ENCODE measurements around the gene RAB27B.

DNA sequence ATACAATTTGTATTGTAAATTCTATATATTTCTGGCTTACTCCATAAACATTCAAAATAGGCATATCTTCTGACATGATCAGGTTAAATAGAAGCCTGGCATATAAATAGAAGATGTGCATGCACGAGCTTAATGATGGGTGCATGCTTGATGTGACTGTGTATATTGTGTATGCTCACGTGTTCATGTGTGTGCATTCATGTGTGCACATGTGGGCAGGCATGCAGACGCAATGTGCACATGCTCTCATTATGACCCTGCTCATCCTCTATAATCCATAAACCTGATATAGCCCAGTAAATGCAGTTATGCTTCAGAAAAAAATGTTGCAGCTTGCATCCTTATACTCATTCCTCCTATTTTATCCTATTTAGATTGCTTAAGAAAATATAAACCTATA, 29.2 kb downstream of the RAB27B start:
- TF ChIP-seq, protein P1, sequence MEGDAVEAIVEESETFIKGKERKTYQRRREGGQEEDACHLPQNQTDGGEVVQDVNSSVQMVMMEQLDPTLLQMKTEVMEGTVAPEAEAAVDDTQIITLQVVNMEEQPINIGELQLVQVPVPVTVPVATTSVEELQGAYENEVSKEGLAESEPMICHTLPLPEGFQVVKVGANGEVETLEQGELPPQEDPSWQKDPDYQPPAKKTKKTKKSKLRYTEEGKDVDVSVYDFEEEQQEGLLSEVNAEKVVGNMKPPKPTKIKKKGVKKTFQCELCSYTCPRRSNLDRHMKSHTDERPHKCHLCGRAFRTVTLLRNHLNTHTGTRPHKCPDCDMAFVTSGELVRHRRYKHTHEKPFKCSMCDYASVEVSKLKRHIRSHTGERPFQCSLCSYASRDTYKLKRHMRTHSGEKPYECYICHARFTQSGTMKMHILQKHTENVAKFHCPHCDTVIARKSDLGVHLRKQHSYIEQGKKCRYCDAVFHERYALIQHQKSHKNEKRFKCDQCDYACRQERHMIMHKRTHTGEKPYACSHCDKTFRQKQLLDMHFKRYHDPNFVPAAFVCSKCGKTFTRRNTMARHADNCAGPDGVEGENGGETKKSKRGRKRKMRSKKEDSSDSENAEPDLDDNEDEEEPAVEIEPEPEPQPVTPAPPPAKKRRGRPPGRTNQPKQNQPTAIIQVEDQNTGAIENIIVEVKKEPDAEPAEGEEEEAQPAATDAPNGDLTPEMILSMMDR (IDR thresholded peaks at IDR 0.05): no peak
- TF ChIP-seq CREB1 (CRISPR knock-in tag; IDR thresholded peaks at IDR 0.05): no peak
- TF ChIP-seq, protein P2, sequence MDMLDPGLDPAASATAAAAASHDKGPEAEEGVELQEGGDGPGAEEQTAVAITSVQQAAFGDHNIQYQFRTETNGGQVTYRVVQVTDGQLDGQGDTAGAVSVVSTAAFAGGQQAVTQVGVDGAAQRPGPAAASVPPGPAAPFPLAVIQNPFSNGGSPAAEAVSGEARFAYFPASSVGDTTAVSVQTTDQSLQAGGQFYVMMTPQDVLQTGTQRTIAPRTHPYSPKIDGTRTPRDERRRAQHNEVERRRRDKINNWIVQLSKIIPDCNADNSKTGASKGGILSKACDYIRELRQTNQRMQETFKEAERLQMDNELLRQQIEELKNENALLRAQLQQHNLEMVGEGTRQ (CRISPR knock-in tag; IDR thresholded peaks at IDR 0.05): no peak
- TF ChIP-seq TEAD1 (CRISPR knock-in tag; IDR thresholded peaks at IDR 0.05): no peak

Measured in WTC11 (cell line).